Esophagus muscularis mucosa (tissue), 4 donors: ENCODE data around the gene ZPR1. TPM values are rescaled to one million over a fixed set of nuclear protein-coding genes. Genes with fewer than 3 reads are reported as not detected.

Experiments
- DNase-seq: peaks from one replicate; pipeline ENCODE4 v3.0.0-alpha.2; 2017; ENCODE audit errors: extremely low spot score
- H3K27ac ChIP-seq, 4 donors: fragments of 200-600 bp; sonication (generic); replicated peaks in 1 of 4; 1 replicate in 3 of 4; 2 replicates in 1 of 4; pipeline ENCODE4 v1.5.1; 2016 to 2019; ENCODE audit warnings: mild to moderate bottlenecking in 1 of 4
- H3K27me3 ChIP-seq, 4 donors: fragments of 200-600 bp; sonication (generic); one replicate each; pipeline versions ENCODE4 v1.5.1 to v1.6.0; 2016 to 2019
- H3K36me3 ChIP-seq, 4 donors: fragments of 200-600 bp; sonication (generic); one replicate each; pipeline ENCODE4 v1.5.1; 2016 to 2019
- H3K4me1 ChIP-seq, 4 donors: fragments of 200-600 bp; sonication (generic); one replicate each; pipeline ENCODE4 v1.5.1; 2016 to 2019
- H3K4me3 ChIP-seq, 4 donors: fragments of 200-600 bp; sonication (generic); 1 replicate in 2 of 4; 2 replicates in 2 of 4; pipeline ENCODE4 v1.5.1; 2016 to 2019; ENCODE audit warnings: mild to moderate bottlenecking in 4 of 4, moderate library complexity in 1 of 4
- H3K9me3 ChIP-seq, 4 donors: fragments of 200-600 bp; sonication (generic); 1 replicate in 3 of 4; 2 replicates in 1 of 4; pipeline ENCODE4 v1.5.1; 2016 to 2019
- EP300 ChIP-seq: sonication (generic); formaldehyde crosslinking; IDR thresholded peaks from one replicate; pipeline ENCODE4 v1.6.1; 2017; ENCODE audit warnings: antibody characterized with exemption
- POLR2A ChIP-seq: fragments of 450-650 bp; IDR thresholded peaks from one replicate; pipeline ENCODE4 v1.6.1; 2017; ENCODE audit warnings: antibody characterized with exemption, moderate library complexity, mild to moderate bottlenecking, low read depth
- POLR2AphosphoS5 ChIP-seq, 2 donors: sonication (generic); formaldehyde crosslinking; IDR thresholded peaks; one replicate each; pipeline ENCODE4 v1.6.1; 2017; ENCODE audit warnings: antibody characterized with exemption in 2 of 2
- WGBS: methylation state at CpG from one replicate; pipeline ENCODE4 v1.1.5; 2018; 5-methylcytosine and 5-hydroxymethylcytosine counted together
- intact Hi-C: fragments of 100-400 bp; cut with DNase I; formaldehyde crosslinking; loops from one replicate; pipeline ENCODE4 v1.15.1; 2023
- total RNA-seq, 4 donors: library from RNA; depleted of rRNA; stranded (reverse); fragments of >200 nt; gene quantifications; one replicate each; pipeline versions ENCODE4 v1.1.0 to v1.2.1, GENCODE V29; 2016
- TF ChIP-seq, protein P1 (sequence below), 3 experiments: fragments of 200-600 bp in 2 of 3; fragments of 450-650 bp in 1 of 3; sonication (generic) in 2 of 3; IDR thresholded peaks; one replicate each; pipeline ENCODE4 v1.5.1; 2017 to 2019; ENCODE audit warnings: antibody characterized with exemption in 3 of 3, mild to moderate bottlenecking in 2 of 3, moderate library complexity in 1 of 3

Gene ZPR1
- total RNA-seq, 4 donors from 2014 or later, result 18.3 to 46.4 (median 34.7) TPM

- no peak for DNase-seq
- WGBS, result 94% methylated on average over 13 of the region's 14 CpGs
- H3K9me3 ChIP-seq, result no peaks in the 10 kb centered on the region
- no peak overlapping the region for H3K27ac ChIP-seq
- peaks cover 27 to 34% (median 32%) of the 10 kb centered on the region in 4 donors for H3K4me1 ChIP-seq
- TF ChIP-seq EP300, result no peak
- TF ChIP-seq, protein P1, sequence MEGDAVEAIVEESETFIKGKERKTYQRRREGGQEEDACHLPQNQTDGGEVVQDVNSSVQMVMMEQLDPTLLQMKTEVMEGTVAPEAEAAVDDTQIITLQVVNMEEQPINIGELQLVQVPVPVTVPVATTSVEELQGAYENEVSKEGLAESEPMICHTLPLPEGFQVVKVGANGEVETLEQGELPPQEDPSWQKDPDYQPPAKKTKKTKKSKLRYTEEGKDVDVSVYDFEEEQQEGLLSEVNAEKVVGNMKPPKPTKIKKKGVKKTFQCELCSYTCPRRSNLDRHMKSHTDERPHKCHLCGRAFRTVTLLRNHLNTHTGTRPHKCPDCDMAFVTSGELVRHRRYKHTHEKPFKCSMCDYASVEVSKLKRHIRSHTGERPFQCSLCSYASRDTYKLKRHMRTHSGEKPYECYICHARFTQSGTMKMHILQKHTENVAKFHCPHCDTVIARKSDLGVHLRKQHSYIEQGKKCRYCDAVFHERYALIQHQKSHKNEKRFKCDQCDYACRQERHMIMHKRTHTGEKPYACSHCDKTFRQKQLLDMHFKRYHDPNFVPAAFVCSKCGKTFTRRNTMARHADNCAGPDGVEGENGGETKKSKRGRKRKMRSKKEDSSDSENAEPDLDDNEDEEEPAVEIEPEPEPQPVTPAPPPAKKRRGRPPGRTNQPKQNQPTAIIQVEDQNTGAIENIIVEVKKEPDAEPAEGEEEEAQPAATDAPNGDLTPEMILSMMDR (IDR thresholded peaks at IDR 0.05), result no peak
- no peak for TF ChIP-seq POLR2AphosphoS5 (IDR thresholded peaks at IDR 0.05)
- TF ChIP-seq POLR2A, result no peak
- H3K27me3 ChIP-seq, result no peaks in the 10 kb centered on the region
- no peaks in the 10 kb centered on the region for H3K36me3 ChIP-seq
- H3K4me3 ChIP-seq, result no peak overlapping the region
- intact Hi-C loops, result loop anchor here (2.0 kb wide), 1 partner anchor 41 kb away; no protein-coding TSS in a partner anchor
These were observed 46.2 kb upstream of the ZPR1 start for GRCh38 chr11:116833816-116834534.

- no peak for DNase-seq
- Histone ChIP-seq H3K27me3 (no peaks in the 10 kb centered on the region), H3K4me3 (no peak overlapping the region), H3K36me3 (no peaks in the 10 kb centered on the region), H3K9me3 (no peaks in the 10 kb centered on the region), H3K27ac (no peak overlapping the region), H3K4me1 (peaks cover 27 to 34% (median 32%) of the 10 kb centered on the region in 4 donors)
- TF ChIP-seq POLR2A (no peak), EP300 (no peak), POLR2AphosphoS5 (IDR thresholded peaks at IDR 0.05) (no peak)
- TF ChIP-seq, protein P1 (IDR thresholded peaks at IDR 0.05), result no peak
- intact Hi-C loops, result no loop called here
- WGBS, result 89% methylated on average over 10 of the region's 10 CpGs
These were observed 45.6 kb upstream of the ZPR1 start for GRCh38 chr11:116833491-116833815.

GRCh38 chr11:116832350-116833290 is 44.8 kb upstream of the ZPR1 start:
- intact Hi-C loops, result no loop called here
- Histone ChIP-seq H3K4me1 (peaks cover 27 to 31% (median 30%) of the 10 kb centered on the region in 4 donors), H3K27ac (no peak overlapping the region), H3K4me3 (no peak overlapping the region), H3K36me3 (no peaks in the 10 kb centered on the region), H3K27me3 (no peaks in the 10 kb centered on the region), H3K9me3 (no peaks in the 10 kb centered on the region)
- DNase-seq, result no peak
- WGBS, result 85% methylated on average over 8 of the region's 13 CpGs
- no peak for TF ChIP-seq EP300
- TF ChIP-seq POLR2AphosphoS5 (IDR thresholded peaks at IDR 0.05), result no peak
- TF ChIP-seq, protein P1 (IDR thresholded peaks at IDR 0.05), result no peak
- no peak for TF ChIP-seq POLR2A

DNA sequence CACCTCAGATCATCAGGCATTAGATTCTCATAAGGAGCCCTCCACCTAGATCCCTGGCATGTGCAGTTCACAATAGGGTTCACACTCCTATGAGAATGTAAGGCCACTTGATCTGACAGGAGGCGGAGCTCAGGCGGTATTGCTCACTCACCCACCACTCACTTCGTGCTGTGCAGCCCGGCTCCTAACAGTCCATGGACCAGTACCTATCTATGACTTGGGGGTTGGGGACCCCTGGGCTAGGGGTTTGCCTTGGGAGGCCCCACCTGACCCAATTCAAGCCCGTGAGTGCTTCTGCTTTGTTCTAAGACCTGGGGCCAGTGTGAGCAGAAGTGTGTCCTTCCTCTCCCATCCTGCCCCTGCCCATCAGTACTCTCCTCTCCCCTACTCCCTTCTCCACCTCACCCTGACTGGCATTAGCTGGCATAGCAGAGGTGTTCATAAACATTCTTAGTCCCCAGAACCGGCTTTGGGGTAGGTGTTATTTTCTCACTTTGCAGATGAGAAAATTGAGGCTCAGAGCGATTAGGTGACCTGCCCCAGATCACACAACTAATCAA is 44.0 kb upstream of the ZPR1 start:
- TF ChIP-seq, protein P1 (IDR thresholded peaks at IDR 0.05), result no peak
- no peak for TF ChIP-seq EP300
- TF ChIP-seq POLR2AphosphoS5 (IDR thresholded peaks at IDR 0.05), result no peak
- no peak for TF ChIP-seq POLR2A
- intact Hi-C loops, result no loop called here

More for the DNA sequence above, 44.0 kb upstream of the ZPR1 start:
- Histone ChIP-seq H3K36me3 (no peaks in the 10 kb centered on the region), H3K27ac (no peak overlapping the region), H3K9me3 (no peaks in the 10 kb centered on the region), H3K4me3 (no peak overlapping the region), H3K4me1 (peaks cover 21 to 23% (median 22%) of the 10 kb centered on the region in 4 donors), H3K27me3 (no peaks in the 10 kb centered on the region)
- no peak for DNase-seq
- whole genome bisulfite sequencing, result 90% methylated on average over 7 of the region's 7 CpGs
